SK-N-SH treated with all-trans-retinoic acid at 6 μM for 48 hours (cell line): ENCODE measurements around the gene AP3B1.

Source experiments
- ATAC-seq: fragments of 200-7000 bp; cut with Tn5 transposase; 3 replicates; pipeline ENCODE4 v1.9.1; 2020; ENCODE audit warnings: mild to moderate bottlenecking, moderate library complexity
- ARNTL ChIP-seq: fragments of 450-650 bp; formaldehyde crosslinking; IDR thresholded peaks from 2 replicates; pipeline ENCODE4 v1.5.0; 2020; ENCODE audit warnings: low read depth, mild to moderate bottlenecking, moderate library complexity, borderline replicate concordance
- BACH2 ChIP-seq: fragments of 250-450 bp; sonication (Bioruptor Pico); IDR thresholded peaks from 2 replicates; pipeline ENCODE4 v1.9.0; 2021; ENCODE audit warnings: mild to moderate bottlenecking, borderline replicate concordance
- CSDC2 ChIP-seq: fragments of 250-450 bp; sonication (Bioruptor Pico); IDR thresholded peaks from 2 replicates; pipeline ENCODE4 v1.5.0; 2020; ENCODE audit warnings: mild to moderate bottlenecking, moderate library complexity
- CSRNP3 ChIP-seq: fragments of 250-450 bp; sonication (Bioruptor Pico); IDR thresholded peaks from 2 replicates; pipeline ENCODE4 v1.5.1; 2021; ENCODE audit warnings: mild to moderate bottlenecking, moderate library complexity
- ESRRG ChIP-seq: fragments of 250-450 bp; sonication (Bioruptor Pico); IDR thresholded peaks from 2 replicates; pipeline ENCODE4 v1.6.1; 2021; ENCODE audit warnings: mild to moderate bottlenecking
- GLIS3 ChIP-seq: fragments of 250-450 bp; sonication (Bioruptor Pico); IDR thresholded peaks from 2 replicates; pipeline ENCODE4 v1.5.0; 2020; ENCODE audit warnings: mild to moderate bottlenecking, moderate library complexity
- OSR1 ChIP-seq: fragments of 250-450 bp; sonication (Bioruptor Pico); IDR thresholded peaks from 2 replicates; pipeline ENCODE4 v1.8.0; 2022; ENCODE audit warnings: moderate library complexity, mild to moderate bottlenecking, inconsistent platforms
- PATZ1 ChIP-seq: fragments of 250-450 bp; sonication (Bioruptor Pico); IDR thresholded peaks from 2 replicates; pipeline ENCODE4 v1.8.0; 2020; ENCODE audit warnings: mild to moderate bottlenecking, moderate library complexity, borderline replicate concordance
- POU6F1 ChIP-seq: fragments of 250-450 bp; sonication (Bioruptor Pico); IDR thresholded peaks from 2 replicates; pipeline ENCODE4 v1.8.0; 2021; ENCODE audit warnings: low read depth, mild to moderate bottlenecking, moderate library complexity, borderline replicate concordance
- RARB ChIP-seq: fragments of 250-450 bp; sonication (Bioruptor Pico); IDR thresholded peaks from 2 replicates; pipeline ENCODE4 v1.8.0; 2021; ENCODE audit warnings: mild to moderate bottlenecking, moderate library complexity
- SNAI2 ChIP-seq: fragments of 250-450 bp; sonication (Bioruptor Pico); IDR thresholded peaks from 2 replicates; pipeline ENCODE4 v1.5.0; 2020; ENCODE audit warnings: mild to moderate bottlenecking, moderate library complexity
- TCF4 ChIP-seq: fragments of 250-450 bp; sonication (Bioruptor Pico); IDR thresholded peaks from 2 replicates; pipeline ENCODE4 v1.8.0; 2021; ENCODE audit warnings: mild to moderate bottlenecking, moderate library complexity, borderline replicate concordance
- TSHZ2 ChIP-seq: fragments of 250-450 bp; sonication (Bioruptor Pico); IDR thresholded peaks from 2 replicates; pipeline ENCODE4 v1.5.0; 2020; ENCODE audit warnings: mild to moderate bottlenecking, moderate library complexity
- ZC3H10 ChIP-seq: fragments of 250-450 bp; sonication (Bioruptor Pico); IDR thresholded peaks from 2 replicates; pipeline ENCODE4 v1.5.1; 2021; ENCODE audit warnings: mild to moderate bottlenecking, moderate library complexity
- ZFP3 ChIP-seq: fragments of 250-450 bp; sonication (Bioruptor Pico); IDR thresholded peaks from 2 replicates; pipeline ENCODE4 v1.5.0; 2020; ENCODE audit warnings: mild to moderate bottlenecking, moderate library complexity
- ZFP30 ChIP-seq: fragments of 450-650 bp; formaldehyde crosslinking; IDR thresholded peaks from 2 replicates; pipeline ENCODE4 v1.5.0; 2022; ENCODE audit warnings: mild to moderate bottlenecking, moderate library complexity
- ZNF565 ChIP-seq: fragments of 450-650 bp; formaldehyde crosslinking; conservative IDR thresholded peaks from 2 replicates; pipeline ENCODE4 v1.5.0; 2020; ENCODE audit warnings: low read depth, mild to moderate bottlenecking, moderate library complexity
- ZNF70 ChIP-seq: fragments of 450-650 bp; formaldehyde crosslinking; IDR thresholded peaks from 2 replicates; pipeline ENCODE4 v1.5.0; 2020; ENCODE audit warnings: mild to moderate bottlenecking, moderate library complexity
- ZNF8 ChIP-seq: fragments of 450-650 bp; formaldehyde crosslinking; IDR thresholded peaks from 2 replicates; pipeline ENCODE4 v1.5.0; 2020; ENCODE audit warnings: mild to moderate bottlenecking, moderate library complexity

The AP3B1 gene

GRCh38 chr5:78293851-78294247 is 649 bp downstream of the AP3B1 start:
- ATAC-seq: peak; percentile 8; the same call in 2 of the 3 replicates
- TF ChIP-seq ZNF565 (CRISPR knock-in tag) (no peak), ARNTL (CRISPR knock-in tag) (no peak), ZFP30 (no peak), ZNF70 (CRISPR knock-in tag) (no peak), GLIS3 (CRISPR knock-in tag) (no peak), POU6F1 (CRISPR knock-in tag) (no peak), CSDC2 (CRISPR knock-in tag) (no peak), TSHZ2 (CRISPR knock-in tag) (no peak), RARB (CRISPR knock-in tag) (no peak), SNAI2 (CRISPR knock-in tag) (no peak), CSRNP3 (CRISPR knock-in tag) (no peak), OSR1 (CRISPR knock-in tag) (no peak), ZC3H10 (CRISPR knock-in tag) (no peak), BACH2 (CRISPR knock-in tag) (no peak), TCF4 (CRISPR knock-in tag) (no peak)
- TF ChIP-seq, all 23 proteins: peak for 0

- no peak for ATAC-seq
- TF ChIP-seq ZC3H10 (CRISPR knock-in tag) (no peak), ZNF8 (no peak), SNAI2 (CRISPR knock-in tag) (no peak), ESRRG (CRISPR knock-in tag) (no peak), BACH2 (CRISPR knock-in tag) (no peak)
Observed at GRCh38 chr5:78291687-78292086, 2.8 kb downstream of the AP3B1 start.

- ATAC-seq: no peak
- TF ChIP-seq PATZ1 (CRISPR knock-in tag) (no peak), ZNF8 (no peak), SNAI2 (CRISPR knock-in tag) (no peak), CSRNP3 (CRISPR knock-in tag) (no peak), ARNTL (CRISPR knock-in tag) (no peak), ZNF565 (CRISPR knock-in tag) (no peak), ZFP3 (CRISPR knock-in tag) (no peak), ZNF70 (CRISPR knock-in tag) (no peak), BACH2 (CRISPR knock-in tag) (no peak), TCF4 (CRISPR knock-in tag) (no peak), ZC3H10 (CRISPR knock-in tag) (no peak), GLIS3 (CRISPR knock-in tag) (no peak)
Observed at GRCh38 chr5:78289911-78290310, 4.6 kb downstream of the AP3B1 start.
